RPMI7951 (cell line): Measurements from ENCODE around the gene RAF1. TPM values are rescaled to one million over a fixed set of nuclear protein-coding genes. Genes with fewer than 3 reads are reported as not detected.
"Not testable (repeated sequence)": the region's sequence is repeated elsewhere in the genome, so short reads cannot be mapped to it uniquely, and the experiment has no call there.

Experiments used
- DNase-seq: peaks from one replicate; pipeline ENCODE4 v3.0.0-alpha.2; 2012; ENCODE audit warnings: low read depth
- total RNA-seq: library from RNA; depleted of rRNA; stranded (reverse); fragments of >200 nt; shearing (Covaris generic); gene quantifications from 2 replicates; pipeline ENCODE4 v1.2.3, GENCODE V29; 2014

RAF1 gene
- total RNA-seq, 1 experiment from 2014 or later = 127 TPM

DNA sequence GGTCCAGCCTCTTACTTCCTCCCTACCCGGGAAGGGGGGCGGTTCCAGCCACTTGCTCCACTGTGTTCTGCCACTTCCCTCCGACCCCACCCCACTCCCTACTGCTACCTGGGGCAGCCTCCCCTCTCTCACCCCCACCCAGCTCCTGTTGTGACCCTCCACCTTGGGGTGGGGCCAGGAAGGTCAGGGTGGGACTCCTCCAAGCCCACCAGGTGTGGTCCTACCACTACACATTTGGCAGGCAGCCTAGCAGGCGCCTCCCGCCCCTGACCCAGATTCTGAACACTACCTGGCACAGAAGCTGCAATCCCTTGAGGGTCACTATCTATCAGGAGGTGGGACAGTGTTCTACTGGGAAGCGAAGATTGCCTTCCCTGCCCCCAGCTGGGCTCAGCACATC lies 13.7 kb upstream of the RAF1 start:
- DNase-seq = no peak

- DNase-seq = no peak
Observed at GRCh38 chr3:12675115-12675810, 11.3 kb upstream of the RAF1 start.

- DNase-seq = not testable (repeated sequence)
Observed at GRCh38 chr3:12673956-12674736, 10.2 kb upstream of the RAF1 start.

- no peak for DNase-seq
Observed at GRCh38 chr3:12671120-12671450, 7.2 kb upstream of the RAF1 start.

DNA sequence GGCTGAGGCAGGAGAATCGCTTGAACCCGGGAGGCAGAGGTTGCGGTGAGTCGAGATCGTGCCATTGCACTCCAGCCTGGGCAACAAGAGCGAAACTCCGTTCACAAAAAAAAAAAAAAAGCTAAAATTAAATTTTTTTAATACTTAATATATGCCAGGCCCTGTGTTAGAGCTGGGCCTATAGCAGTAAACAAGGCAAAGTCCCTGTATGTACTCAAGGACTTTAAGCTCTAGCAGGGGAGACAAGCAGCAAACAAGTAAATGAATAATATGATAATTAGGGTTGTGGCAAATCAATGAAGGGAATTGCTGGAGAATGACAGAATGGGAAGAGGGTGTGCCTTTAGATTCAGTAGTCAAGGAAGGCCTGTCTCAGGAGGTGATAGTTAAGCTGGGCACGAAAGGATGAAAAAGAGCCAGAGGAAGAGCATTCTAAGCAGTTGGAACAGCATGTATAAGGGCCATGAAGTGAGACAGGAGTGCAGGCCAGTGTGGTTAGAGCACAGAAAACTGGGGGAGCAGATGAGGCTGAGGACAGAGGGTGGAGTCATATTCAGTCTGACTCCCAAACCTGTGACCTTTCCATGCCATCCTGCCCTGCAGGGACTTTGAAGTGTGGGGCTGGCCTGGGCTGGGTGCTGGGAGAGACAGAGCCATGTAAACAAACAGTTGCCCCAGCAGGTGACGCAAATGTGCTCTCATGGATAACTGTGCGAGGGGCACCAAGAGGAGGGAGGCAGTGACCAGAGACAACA lies 6.6 kb upstream of the RAF1 start:
- no peak for DNase-seq

GRCh38 chr3:12663401-12663935 lies 449 bp downstream of the RAF1 start:
- peak; percentile 47 for DNase-seq

DNA sequence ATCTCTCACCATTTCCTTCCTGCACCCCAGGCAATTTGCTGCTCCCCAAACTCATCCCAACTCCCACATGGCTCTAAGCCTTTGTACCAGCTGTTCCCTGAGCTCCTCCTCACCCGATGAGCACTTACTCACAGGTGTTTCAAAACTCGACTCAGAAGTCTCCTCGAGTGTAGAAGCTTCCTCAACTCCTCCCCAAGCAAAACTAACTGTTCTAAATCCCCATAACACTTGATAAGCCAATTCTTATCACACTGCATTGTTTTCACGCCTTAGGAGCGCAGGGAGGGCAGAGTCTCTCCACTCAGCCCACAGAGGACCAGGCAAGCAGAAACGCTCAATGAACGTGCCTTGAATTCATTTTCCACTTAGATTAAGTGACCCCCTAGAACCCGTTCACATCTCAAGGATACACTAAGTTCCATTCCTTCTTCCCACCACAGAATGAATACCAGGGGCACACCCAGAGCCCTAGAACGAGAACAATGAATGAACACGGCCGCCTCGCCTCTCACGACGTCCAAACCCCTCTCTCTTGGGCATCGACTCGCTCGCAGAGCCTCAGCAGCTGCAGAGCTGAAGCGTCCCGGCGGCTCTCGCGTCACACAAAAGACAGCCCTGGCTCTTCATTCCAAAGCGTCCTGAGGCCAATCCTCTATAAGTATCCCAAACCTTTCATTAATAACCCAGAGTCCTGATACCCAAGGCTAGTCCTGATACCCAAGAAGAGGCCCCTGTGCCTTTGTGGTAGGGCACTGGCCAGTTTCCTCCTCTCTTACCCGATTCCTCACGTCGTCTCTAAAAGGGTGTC lies 1.1 kb downstream of the RAF1 start:
- peak; percentile 51 for DNase-seq

GRCh38 chr3:12661926-12662592 lies 1.9 kb downstream of the RAF1 start:
- no peak for DNase-seq

- DNase-seq = not testable (repeated sequence)
Observed at GRCh38 chr3:12661375-12661774, 2.5 kb downstream of the RAF1 start.

DNA sequence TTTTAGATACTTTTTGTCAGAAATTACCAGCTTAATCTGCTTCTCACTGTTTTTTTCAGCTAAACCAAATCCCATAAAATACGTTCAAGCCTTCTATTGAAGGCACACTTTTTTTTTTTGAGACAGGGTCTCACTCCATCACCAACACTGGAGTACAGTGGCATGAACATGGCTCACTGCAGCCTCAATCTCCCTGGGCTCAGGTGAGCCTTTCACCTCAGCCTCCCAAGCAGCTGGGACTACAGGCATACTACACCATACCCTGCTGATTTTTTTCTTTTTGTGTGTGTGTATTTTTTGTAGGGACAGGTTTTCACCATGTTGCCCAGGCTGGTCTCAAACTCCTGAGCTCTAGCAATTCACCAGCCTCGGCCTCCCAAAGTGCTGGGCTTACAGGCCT lies 3.7 kb downstream of the RAF1 start:
- no peak for DNase-seq

DNA sequence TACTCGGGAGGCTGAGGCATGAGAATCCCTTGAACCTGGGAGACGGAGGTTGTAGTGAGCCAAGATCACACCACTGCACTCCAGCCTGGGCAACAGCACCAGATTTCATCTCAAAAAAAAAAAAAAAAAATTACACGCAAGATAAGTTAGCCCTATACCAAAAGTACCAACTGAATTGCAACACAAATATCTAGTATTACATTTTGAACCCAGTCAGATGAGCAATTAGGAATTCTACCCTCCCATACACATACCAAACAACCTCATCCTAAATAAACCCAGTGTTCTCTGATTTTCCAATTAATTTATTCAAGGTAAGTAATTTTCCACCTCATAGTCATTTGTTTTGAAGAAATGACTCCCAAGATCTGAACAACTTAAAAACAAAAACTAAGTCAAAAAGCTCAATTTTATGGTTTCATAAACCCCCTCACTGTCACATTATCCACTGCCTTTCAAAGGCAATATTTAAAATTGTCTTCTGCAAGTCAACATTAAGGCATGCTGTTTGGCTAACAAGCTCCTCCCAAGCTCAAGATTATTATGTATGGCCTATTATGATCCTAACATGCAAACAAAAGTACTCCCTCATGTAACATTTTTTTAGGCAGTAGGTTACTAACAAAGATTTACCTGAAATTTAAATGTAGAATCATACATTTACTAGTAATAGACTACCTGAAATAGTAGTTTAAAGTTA lies 4.5 kb downstream of the RAF1 start:
- DNase-seq = no peak

DNA sequence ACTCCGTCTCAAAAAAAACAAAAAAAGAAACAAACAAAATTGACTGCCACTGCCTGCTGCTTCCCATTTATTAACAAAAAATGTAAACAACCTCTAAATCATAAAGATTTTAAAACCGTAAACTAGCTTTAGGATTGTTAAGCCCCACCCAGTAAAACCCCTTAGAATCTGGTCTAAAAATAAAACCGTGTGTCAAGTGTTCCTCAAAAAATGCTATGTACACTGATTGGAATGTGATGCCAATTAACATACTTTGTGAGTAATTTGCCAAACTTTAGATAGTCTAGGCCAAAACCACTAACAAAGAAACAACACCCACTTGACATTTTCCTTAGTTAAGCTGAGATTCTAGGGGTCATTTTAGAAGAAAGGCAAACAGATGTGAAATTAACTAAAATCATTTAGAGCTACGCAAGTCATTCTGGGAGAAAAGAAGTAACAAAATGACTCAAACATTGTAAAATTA lies 5.3 kb downstream of the RAF1 start:
- DNase-seq = peak; percentile 85

- no peak for DNase-seq
Observed at GRCh38 chr3:12656850-12657249, 7.1 kb downstream of the RAF1 start.

DNA sequence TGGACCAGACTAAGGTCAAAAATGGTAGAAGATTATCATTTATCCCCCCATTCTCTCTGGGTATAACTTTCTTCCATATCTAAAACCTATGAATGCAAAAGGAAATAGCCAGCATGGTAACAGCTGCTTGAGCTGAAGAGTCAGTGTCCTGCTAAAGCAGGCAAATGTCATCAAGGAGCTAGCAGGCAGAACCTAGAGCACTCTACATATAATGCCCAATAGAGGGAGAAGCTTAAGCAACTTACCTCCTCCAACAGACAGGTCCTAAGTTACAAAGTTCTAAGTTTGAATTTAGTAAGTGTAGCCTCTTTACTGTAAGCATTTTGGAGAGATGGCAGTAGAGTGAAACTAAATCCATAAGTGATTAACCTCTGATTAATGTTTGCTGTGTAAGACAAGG lies 7.7 kb downstream of the RAF1 start:
- no peak for DNase-seq

GRCh38 chr3:12655701-12656100 lies 8.2 kb downstream of the RAF1 start:
- no peak for DNase-seq

DNA sequence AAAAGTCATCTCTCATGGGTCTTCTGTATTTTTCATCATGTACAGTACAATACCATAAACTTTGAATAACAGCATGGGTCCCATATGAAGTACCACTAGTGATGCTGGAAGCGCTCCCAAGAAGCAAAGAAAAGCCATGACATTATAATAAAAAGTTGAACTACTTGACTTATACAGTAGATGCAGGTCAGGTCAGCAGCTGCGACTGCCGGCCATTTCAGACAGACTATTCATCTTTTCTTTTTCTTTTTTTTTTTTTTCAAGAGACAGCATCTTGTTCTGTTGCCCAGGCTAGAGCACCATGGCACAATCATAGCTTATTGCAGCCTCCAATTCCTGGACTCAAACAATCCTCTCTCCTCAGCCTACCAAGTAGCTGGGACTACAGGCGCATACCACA lies 10.2 kb downstream of the RAF1 start:
- no peak for DNase-seq

GRCh38 chr3:12648384-12648959 lies 15.4 kb downstream of the RAF1 start:
- DNase-seq = no peak

GRCh38 chr3:12644331-12644937 lies 19.5 kb downstream of the RAF1 start:
- peak; percentile 10 for DNase-seq

GRCh38 chr3:12643724-12644123 lies 20.2 kb downstream of the RAF1 start:
- no peak for DNase-seq

GRCh38 chr3:12643010-12643380 lies 20.9 kb downstream of the RAF1 start:
- DNase-seq = no peak
